ENCODE results near the gene SGK2. TPM values are rescaled to one million over a fixed set of nuclear protein-coding genes. Genes with fewer than 3 reads are reported as not detected.

The SGK2 gene
- total RNA-seq, 1 donor from 2014 or later, result 2.5 TPM

DNA sequence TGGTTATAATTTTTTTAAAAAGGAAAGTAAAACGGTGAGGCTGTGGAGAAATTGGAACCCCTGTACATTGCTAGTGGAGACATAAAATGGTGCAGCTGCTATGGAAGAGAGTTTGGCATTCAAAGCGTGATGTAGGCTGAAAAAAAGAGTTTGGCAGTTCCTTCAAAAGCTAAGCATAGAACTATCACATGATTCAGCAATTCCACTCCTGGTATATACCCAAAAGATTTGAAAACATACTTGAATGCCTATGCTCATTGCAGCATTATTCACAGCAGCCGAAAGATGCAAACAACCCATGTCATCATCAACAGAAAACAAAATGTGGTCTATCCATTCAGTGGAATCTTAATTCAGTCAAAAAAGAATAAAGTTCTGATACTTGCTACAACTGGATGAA, 4.5 kb upstream of the SGK2 start:
- H3K4me3 Mint-ChIP-seq (ENCODE audit: unreplicated experiment), result no peak overlapping the region
- TF ChIP-seq CTCF (IDR thresholded peaks at IDR 0.05), result no peak
- no peak for DNase-seq (ENCODE audit: extremely low spot score, unreplicated experiment)
- no peaks in the 10 kb centered on the region for H3K36me3 Mint-ChIP-seq (ENCODE audit: unreplicated experiment)
- H3K9me3 Mint-ChIP-seq (ENCODE audit: unreplicated experiment), result no peaks in the 10 kb centered on the region
- peaks cover 34% of the 10 kb centered on the region for H3K4me1 Mint-ChIP-seq (ENCODE audit: unreplicated experiment)
- no peaks in the 10 kb centered on the region for H3K27me3 Mint-ChIP-seq (ENCODE audit: unreplicated experiment)
- no peak overlapping the region for H3K27ac Mint-ChIP-seq (ENCODE audit: unreplicated experiment)

GRCh38 chr20:43559147-43559987, 540 bp downstream of the SGK2 start:
- Mint-ChIP-seq H3K9me3 (ENCODE audit: unreplicated experiment) (no peaks in the 10 kb centered on the region), H3K4me3 (ENCODE audit: unreplicated experiment) (no peak overlapping the region), H3K36me3 (ENCODE audit: unreplicated experiment) (no peaks in the 10 kb centered on the region), H3K27ac (ENCODE audit: unreplicated experiment) (no peak overlapping the region), H3K27me3 (ENCODE audit: unreplicated experiment) (no peaks in the 10 kb centered on the region), H3K4me1 (ENCODE audit: unreplicated experiment) (peaks cover 15% of the 10 kb centered on the region)
- TF ChIP-seq CTCF (IDR thresholded peaks at IDR 0.05), result no peak
- no peak for DNase-seq (ENCODE audit: extremely low spot score, unreplicated experiment)

DNA sequence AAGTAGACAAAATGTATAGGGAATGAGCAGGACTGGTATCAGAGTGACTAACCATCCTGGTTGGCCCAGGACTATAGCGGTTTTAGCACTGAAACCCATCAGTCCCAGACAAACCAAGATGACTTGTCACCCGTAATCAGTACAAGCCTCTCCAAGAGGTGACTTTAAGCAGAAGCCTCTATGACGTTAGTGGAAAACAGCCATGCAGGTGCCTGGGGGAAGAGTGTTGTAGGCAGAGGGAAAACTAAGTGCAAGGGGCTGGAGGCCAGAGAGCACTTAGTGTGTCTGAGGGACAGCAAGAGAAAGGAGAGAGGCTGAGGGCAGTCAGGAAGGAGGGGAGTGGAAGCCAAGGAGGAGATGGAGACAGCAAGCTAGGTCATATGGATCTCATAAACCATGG, 2.1 kb downstream of the SGK2 start:
- H3K9me3 Mint-ChIP-seq (ENCODE audit: unreplicated experiment), result no peaks in the 10 kb centered on the region
- H3K27ac Mint-ChIP-seq (ENCODE audit: unreplicated experiment), result no peak overlapping the region
- no peaks in the 10 kb centered on the region for H3K36me3 Mint-ChIP-seq (ENCODE audit: unreplicated experiment)
- no peak overlapping the region for H3K4me3 Mint-ChIP-seq (ENCODE audit: unreplicated experiment)
- peaks cover 15% of the 10 kb centered on the region for H3K4me1 Mint-ChIP-seq (ENCODE audit: unreplicated experiment)
- no peak for DNase-seq (ENCODE audit: extremely low spot score, unreplicated experiment)
- no peaks in the 10 kb centered on the region for H3K27me3 Mint-ChIP-seq (ENCODE audit: unreplicated experiment)
- TF ChIP-seq CTCF (IDR thresholded peaks at IDR 0.05), result no peak

- H3K27me3 Mint-ChIP-seq (ENCODE audit: unreplicated experiment), result no peaks in the 10 kb centered on the region
- H3K27ac Mint-ChIP-seq (ENCODE audit: unreplicated experiment), result no peak overlapping the region
- no peak for DNase-seq (ENCODE audit: extremely low spot score, unreplicated experiment)
- no peaks in the 10 kb centered on the region for H3K9me3 Mint-ChIP-seq (ENCODE audit: unreplicated experiment)
- peaks cover 6% of the 10 kb centered on the region for H3K4me1 Mint-ChIP-seq (ENCODE audit: unreplicated experiment)
- no peaks in the 10 kb centered on the region for H3K36me3 Mint-ChIP-seq (ENCODE audit: unreplicated experiment)
- TF ChIP-seq CTCF (IDR thresholded peaks at IDR 0.05), result no peak
- H3K4me3 Mint-ChIP-seq (ENCODE audit: unreplicated experiment), result no peak overlapping the region
Observed at GRCh38 chr20:43563429-43563828, 4.6 kb downstream of the SGK2 start.

DNA sequence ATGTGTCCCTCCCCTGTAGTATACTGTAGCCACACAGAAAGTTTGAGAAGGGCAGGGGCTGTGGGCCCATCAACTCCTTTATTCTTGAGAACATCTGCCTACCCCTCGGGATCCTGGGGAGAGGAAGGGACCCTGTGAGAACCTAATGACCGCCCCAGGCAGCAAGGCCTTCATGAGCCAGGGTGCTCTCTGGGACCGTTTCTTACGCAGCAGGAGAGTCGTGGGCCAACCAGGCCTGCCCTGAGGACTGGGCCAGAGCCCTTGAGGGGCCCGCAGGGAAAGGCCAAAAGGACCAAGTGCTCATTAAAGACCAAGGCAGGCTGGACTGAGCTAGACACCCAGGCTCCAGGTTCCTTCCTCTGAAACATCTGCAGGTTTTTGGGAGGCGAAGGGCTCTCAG, 5.2 kb downstream of the SGK2 start:
- Mint-ChIP-seq H3K27me3 (ENCODE audit: unreplicated experiment) (no peaks in the 10 kb centered on the region), H3K36me3 (ENCODE audit: unreplicated experiment) (no peaks in the 10 kb centered on the region), H3K27ac (ENCODE audit: unreplicated experiment) (no peak overlapping the region), H3K4me3 (ENCODE audit: unreplicated experiment) (no peak overlapping the region), H3K4me1 (ENCODE audit: unreplicated experiment) (peaks cover 1% of the 10 kb centered on the region), H3K9me3 (ENCODE audit: unreplicated experiment) (no peaks in the 10 kb centered on the region)
- no peak for DNase-seq (ENCODE audit: extremely low spot score, unreplicated experiment)
- no peak for TF ChIP-seq CTCF (IDR thresholded peaks at IDR 0.05)
